ENCODE data around the gene C19orf33. TPM values are rescaled to one million over a fixed set of nuclear protein-coding genes. Genes with fewer than 3 reads are reported as not detected.
A peak's percentile ranks its signal among the peaks of the same experiment; 100 is the strongest.

The C19orf33 gene
- total and polyA plus RNA-seq, 9 of the 15 experiments (the other 6 are each of a cell fraction or from before 2014, with no cell fraction given): 3.2 TPM; not detected in 8

DNA sequence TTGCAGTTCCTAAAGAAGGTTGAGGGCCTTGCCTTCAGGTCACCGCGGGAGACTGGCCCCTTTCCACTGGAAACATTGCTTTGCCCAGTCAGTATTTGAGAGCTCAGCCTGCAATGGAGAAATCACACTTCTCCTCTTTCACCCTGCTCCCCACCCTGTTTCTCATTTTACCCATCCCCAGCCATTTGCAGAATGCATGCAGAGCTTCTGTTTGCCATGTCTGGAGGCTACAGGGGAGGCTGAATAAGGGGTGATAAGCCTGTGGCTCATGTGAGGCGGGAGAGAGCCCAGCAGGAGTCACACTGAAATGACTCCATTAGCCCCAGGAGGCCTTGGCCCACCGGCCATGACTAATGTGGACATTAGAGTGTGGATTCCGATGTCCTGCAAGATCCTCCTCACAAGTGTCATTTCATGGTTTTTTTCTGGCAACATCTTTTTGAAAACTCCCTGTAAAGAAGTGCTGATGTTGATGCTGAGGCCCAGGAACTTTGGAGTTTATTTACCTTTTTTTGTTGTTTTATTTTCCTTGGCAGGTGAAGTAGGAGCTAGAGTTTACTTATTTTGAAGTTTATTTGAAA, 33.4 kb upstream of the C19orf33 start (continued):
- TF ChIP-seq, protein P1, sequence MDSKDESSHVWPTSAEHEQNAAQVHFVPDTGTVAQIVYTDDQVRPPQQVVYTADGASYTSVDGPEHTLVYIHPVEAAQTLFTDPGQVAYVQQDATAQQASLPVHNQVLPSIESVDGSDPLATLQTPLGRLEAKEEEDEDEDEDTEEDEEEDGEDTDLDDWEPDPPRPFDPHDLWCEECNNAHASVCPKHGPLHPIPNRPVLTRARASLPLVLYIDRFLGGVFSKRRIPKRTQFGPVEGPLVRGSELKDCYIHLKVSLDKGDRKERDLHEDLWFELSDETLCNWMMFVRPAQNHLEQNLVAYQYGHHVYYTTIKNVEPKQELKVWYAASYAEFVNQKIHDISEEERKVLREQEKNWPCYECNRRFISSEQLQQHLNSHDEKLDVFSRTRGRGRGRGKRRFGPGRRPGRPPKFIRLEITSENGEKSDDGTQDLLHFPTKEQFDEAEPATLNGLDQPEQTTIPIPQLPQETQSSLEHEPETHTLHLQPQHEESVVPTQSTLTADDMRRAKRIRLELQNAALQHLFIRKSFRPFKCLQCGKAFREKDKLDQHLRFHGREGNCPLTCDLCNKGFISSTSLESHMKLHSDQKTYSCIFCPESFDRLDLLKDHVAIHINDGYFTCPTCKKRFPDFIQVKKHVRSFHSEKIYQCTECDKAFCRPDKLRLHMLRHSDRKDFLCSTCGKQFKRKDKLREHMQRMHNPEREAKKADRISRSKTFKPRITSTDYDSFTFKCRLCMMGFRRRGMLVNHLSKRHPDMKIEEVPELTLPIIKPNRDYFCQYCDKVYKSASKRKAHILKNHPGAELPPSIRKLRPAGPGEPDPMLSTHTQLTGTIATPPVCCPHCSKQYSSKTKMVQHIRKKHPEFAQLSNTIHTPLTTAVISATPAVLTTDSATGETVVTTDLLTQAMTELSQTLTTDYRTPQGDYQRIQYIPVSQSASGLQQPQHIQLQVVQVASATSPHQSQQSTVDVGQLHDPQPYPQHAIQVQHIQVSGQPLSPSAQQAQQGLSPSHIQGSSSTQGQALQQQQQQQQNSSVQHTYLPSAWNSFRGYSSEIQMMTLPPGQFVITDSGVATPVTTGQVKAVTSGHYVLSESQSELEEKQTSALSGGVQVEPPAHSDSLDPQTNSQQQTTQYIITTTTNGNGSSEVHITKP (IDR thresholded peaks at IDR 0.05; ENCODE audit: partially characterized antibody): peak; percentile 49
- TF ChIP-seq STAT5A (IDR thresholded peaks at IDR 0.05; ENCODE audit: borderline replicate concordance, low read length): peak; percentile 75
- TF ChIP-seq MYNN (IDR thresholded peaks at IDR 0.05): peak; percentile 71; the same call in 1 of the 2 replicates
- TF ChIP-seq MYNN (CRISPR knock-in tag; IDR thresholded peaks at IDR 0.05): no peak
- TF ChIP-seq, protein P2, sequence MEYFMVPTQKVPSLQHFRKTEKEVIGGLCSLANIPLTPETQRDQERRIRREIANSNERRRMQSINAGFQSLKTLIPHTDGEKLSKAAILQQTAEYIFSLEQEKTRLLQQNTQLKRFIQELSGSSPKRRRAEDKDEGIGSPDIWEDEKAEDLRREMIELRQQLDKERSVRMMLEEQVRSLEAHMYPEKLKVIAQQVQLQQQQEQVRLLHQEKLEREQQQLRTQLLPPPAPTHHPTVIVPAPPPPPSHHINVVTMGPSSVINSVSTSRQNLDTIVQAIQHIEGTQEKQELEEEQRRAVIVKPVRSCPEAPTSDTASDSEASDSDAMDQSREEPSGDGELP (CRISPR knock-in tag; IDR thresholded peaks at IDR 0.05; ENCODE audit: borderline replicate concordance): peak; percentile 41; the same call in 1 of the 2 replicates
- peak; percentile 57; the same call in 1 of the 2 replicates for TF ChIP-seq SMARCE1 (IDR thresholded peaks at IDR 0.05)
- TF ChIP-seq, protein P3, sequence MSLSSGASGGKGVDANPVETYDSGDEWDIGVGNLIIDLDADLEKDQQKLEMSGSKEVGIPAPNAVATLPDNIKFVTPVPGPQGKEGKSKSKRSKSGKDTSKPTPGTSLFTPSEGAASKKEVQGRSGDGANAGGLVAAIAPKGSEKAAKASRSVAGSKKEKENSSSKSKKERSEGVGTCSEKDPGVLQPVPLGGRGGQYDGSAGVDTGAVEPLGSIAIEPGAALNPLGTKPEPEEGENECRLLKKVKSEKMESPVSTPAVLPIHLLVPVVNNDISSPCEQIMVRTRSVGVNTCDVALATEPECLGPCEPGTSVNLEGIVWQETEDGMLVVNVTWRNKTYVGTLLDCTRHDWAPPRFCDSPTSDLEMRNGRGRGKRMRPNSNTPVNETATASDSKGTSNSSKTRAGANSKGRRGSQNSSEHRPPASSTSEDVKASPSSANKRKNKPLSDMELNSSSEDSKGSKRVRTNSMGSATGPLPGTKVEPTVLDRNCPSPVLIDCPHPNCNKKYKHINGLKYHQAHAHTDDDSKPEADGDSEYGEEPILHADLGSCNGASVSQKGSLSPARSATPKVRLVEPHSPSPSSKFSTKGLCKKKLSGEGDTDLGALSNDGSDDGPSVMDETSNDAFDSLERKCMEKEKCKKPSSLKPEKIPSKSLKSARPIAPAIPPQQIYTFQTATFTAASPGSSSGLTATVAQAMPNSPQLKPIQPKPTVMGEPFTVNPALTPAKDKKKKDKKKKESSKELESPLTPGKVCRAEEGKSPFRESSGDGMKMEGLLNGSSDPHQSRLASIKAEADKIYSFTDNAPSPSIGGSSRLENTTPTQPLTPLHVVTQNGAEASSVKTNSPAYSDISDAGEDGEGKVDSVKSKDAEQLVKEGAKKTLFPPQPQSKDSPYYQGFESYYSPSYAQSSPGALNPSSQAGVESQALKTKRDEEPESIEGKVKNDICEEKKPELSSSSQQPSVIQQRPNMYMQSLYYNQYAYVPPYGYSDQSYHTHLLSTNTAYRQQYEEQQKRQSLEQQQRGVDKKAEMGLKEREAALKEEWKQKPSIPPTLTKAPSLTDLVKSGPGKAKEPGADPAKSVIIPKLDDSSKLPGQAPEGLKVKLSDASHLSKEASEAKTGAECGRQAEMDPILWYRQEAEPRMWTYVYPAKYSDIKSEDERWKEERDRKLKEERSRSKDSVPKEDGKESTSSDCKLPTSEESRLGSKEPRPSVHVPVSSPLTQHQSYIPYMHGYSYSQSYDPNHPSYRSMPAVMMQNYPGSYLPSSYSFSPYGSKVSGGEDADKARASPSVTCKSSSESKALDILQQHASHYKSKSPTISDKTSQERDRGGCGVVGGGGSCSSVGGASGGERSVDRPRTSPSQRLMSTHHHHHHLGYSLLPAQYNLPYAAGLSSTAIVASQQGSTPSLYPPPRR (CRISPR knock-in tag; IDR thresholded peaks at IDR 0.05; ENCODE audit: borderline replicate concordance): peak; percentile 42; the same call in 1 of the 2 replicates
- TF ChIP-seq BCOR (IDR thresholded peaks at IDR 0.05): peak; percentile 21; the same call in 1 of the 2 replicates
- peak; percentile 71; the same call in 1 of the 2 replicates for TF ChIP-seq KLF16 (IDR thresholded peaks at IDR 0.05)
- no peak for TF ChIP-seq XRCC4 (IDR thresholded peaks at IDR 0.05; ENCODE audit: extremely low read depth, insufficient read depth, insufficient read length)
- TF ChIP-seq HDAC2 (IDR thresholded peaks at IDR 0.05): peak; percentile 11; the same call in 1 of the 2 replicates
- peak; percentile 59 for TF ChIP-seq ARID1B (IDR thresholded peaks at IDR 0.05)
- peak; percentile 70; the same call in 1 of the 2 replicates for TF ChIP-seq NFRKB (IDR thresholded peaks at IDR 0.05; ENCODE audit: low read depth)
- peak; percentile 29 for TF ChIP-seq TAF9B (IDR thresholded peaks at IDR 0.05; ENCODE audit: partially characterized antibody)
- peak; percentile 66 for TF ChIP-seq NFIC (IDR thresholded peaks at IDR 0.05)
- peak; percentile 66; the same call in 1 of the 2 replicates for TF ChIP-seq DMBX1 (CRISPR knock-in tag; IDR thresholded peaks at IDR 0.05; ENCODE audit: borderline replicate concordance)
- TF ChIP-seq MBD2 (IDR thresholded peaks at IDR 0.05; ENCODE audit: borderline replicate concordance, low read depth): peak; percentile 48; the same call in 1 of the 2 replicates

Measured in K562 (cell line).